Muscle of leg (tissue), 11 donors: ENCODE results near the gene DENND4B. TPM values are rescaled to one million over a fixed set of nuclear protein-coding genes. Genes with fewer than 3 reads are reported as not detected.

Source experiments
- DNase-seq: peaks from one replicate; pipeline ENCODE4 v3.0.0; 2013
- H3K27ac ChIP-seq: one replicate; pipeline ENCODE4 v1.5.1; 2013; ENCODE audit warnings: mild to moderate bottlenecking, low read length, control low read depth
- H3K27me3 ChIP-seq: one replicate; pipeline ENCODE4 v1.6.1; 2013; ENCODE audit warnings: low read length; ENCODE audit not compliant: control insufficient read depth, insufficient read depth
- H3K36me3 ChIP-seq: one replicate; pipeline ENCODE4 v1.6.1; 2013; ENCODE audit warnings: low read length; ENCODE audit not compliant: control insufficient read depth, insufficient read depth
- H3K4me1 ChIP-seq: one replicate; pipeline ENCODE4 v1.6.1; 2013; ENCODE audit warnings: low read length; ENCODE audit not compliant: control insufficient read depth, insufficient read depth
- H3K4me3 ChIP-seq: one replicate; pipeline ENCODE4 v1.5.1; 2013; ENCODE audit warnings: low read length, control low read depth
- H3K9me3 ChIP-seq: replicated peaks from 2 replicates; pipeline ENCODE4 v1.6.1; 2013; ENCODE audit warnings: low read depth, low read length; ENCODE audit not compliant: control insufficient read depth
- WGBS: methylation state at CpG from one replicate; pipeline ENCODE4 v1.1.5; 2013; ENCODE audit warnings: missing lambda C conversion rate; ENCODE audit not compliant: insufficient coverage; 5-methylcytosine and 5-hydroxymethylcytosine counted together
- polyA plus RNA-seq, 8 donors: library from polyadenylated mRNA; unstranded; fragments of 120-200 nt; gene quantifications; one replicate each; pipeline versions ENCODE4 v1.2.1 to v1.2.3, GENCODE V29; 2013; ENCODE audit warnings: inconsistent platforms in 1 of 8, low replicate concordance in 1 of 8; ENCODE audit not compliant: insufficient read length in 8 of 8, insufficient read depth in 1 of 8
- total RNA-seq: library from RNA; stranded (reverse); fragments of 120-200 nt; gene quantifications from one replicate; pipeline ENCODE4 v1.2.4, GENCODE V29; 2013

DENND4B gene
- total and polyA plus RNA-seq, 9 donors = 11.8 to 35.7 (median 28.1) TPM

- Histone ChIP-seq H3K27me3 (no peaks in the 10 kb centered on the region), H3K27ac (peak overlapping the region; percentile 93), H3K4me3 (no peak overlapping the region), H3K36me3 (peaks cover 27% of the 10 kb centered on the region), H3K9me3 (no peaks in the 10 kb centered on the region), H3K4me1 (peaks cover 46% of the 10 kb centered on the region)
- WGBS = 73% methylated on average over 2 of the region's 3 CpGs
- DNase-seq = peak; percentile 39
These were observed 12.9 kb upstream of the DENND4B start for GRCh38 chr1:153959454-153959853.

- Histone ChIP-seq H3K36me3 (peaks cover 32% of the 10 kb centered on the region), H3K27ac (peak overlapping the region; percentile 93), H3K27me3 (no peaks in the 10 kb centered on the region), H3K4me1 (peaks cover 42% of the 10 kb centered on the region), H3K9me3 (no peaks in the 10 kb centered on the region), H3K4me3 (peak overlapping the region; percentile 31)
- DNase-seq = no peak
- WGBS = 20% methylated on average over 1 of the region's 4 CpGs
These were observed 12.4 kb upstream of the DENND4B start for GRCh38 chr1:153958961-153959260.

- Histone ChIP-seq H3K27me3 (no peaks in the 10 kb centered on the region), H3K4me1 (peaks cover 41% of the 10 kb centered on the region), H3K36me3 (peaks cover 37% of the 10 kb centered on the region), H3K4me3 (peak within 1 kb of the TSS; percentile 92), H3K27ac (peak within 1 kb of the TSS; percentile 93), H3K9me3 (no peaks in the 10 kb centered on the region)
- peak; percentile 100 for DNase-seq
- under 1% methylated on average over 61 of the region's 75 CpGs for WGBS
These were observed 11.8 kb upstream of the DENND4B start, which contains the start of gene CRTC2 for GRCh38 chr1:153958111-153958960. TSS of gene CRTC2 (minus strand) at chr1:153958612. CDS start at chr1:153958497, 115 bp downstream.

- no peaks in the 10 kb centered on the region for H3K27me3 ChIP-seq
- 0% methylated on average over 9 of the region's 13 CpGs for WGBS
- H3K4me1 ChIP-seq = peaks cover 38% of the 10 kb centered on the region
- peaks cover 41% of the 10 kb centered on the region for H3K36me3 ChIP-seq
- no peaks in the 10 kb centered on the region for H3K9me3 ChIP-seq
- DNase-seq = no peak
- H3K27ac ChIP-seq = peak overlapping the region; percentile 86
- peak overlapping the region; percentile 92 for H3K4me3 ChIP-seq
These were observed 11.2 kb upstream of the DENND4B start for GRCh38 chr1:153957744-153958110.

- Histone ChIP-seq H3K9me3 (no peaks in the 10 kb centered on the region), H3K4me1 (peaks cover 33% of the 10 kb centered on the region), H3K36me3 (peaks cover 46% of the 10 kb centered on the region), H3K27ac (no peak overlapping the region), H3K27me3 (no peaks in the 10 kb centered on the region), H3K4me3 (peak overlapping the region; percentile 92)
- DNase-seq = no peak
- WGBS = no CpG with 5 or more reads among the region's 6 CpGs
These were observed 10.6 kb upstream of the DENND4B start for GRCh38 chr1:153956997-153957715.

GRCh38 chr1:153954826-153955225, 8.3 kb upstream of the DENND4B start:
- DNase-seq = no peak
- Histone ChIP-seq H3K9me3 (no peaks in the 10 kb centered on the region), H3K4me1 (peaks cover 23% of the 10 kb centered on the region), H3K27ac (no peak overlapping the region), H3K4me3 (no peak overlapping the region), H3K27me3 (no peaks in the 10 kb centered on the region), H3K36me3 (peaks cover 52% of the 10 kb centered on the region)
- WGBS = 92% methylated on average over 7 of the region's 10 CpGs

GRCh38 chr1:153953859-153954365, 7.4 kb upstream of the DENND4B start:
- Histone ChIP-seq H3K27me3 (no peaks in the 10 kb centered on the region), H3K9me3 (no peaks in the 10 kb centered on the region), H3K4me3 (no peak overlapping the region), H3K36me3 (peaks cover 53% of the 10 kb centered on the region), H3K27ac (no peak overlapping the region), H3K4me1 (peaks cover 16% of the 10 kb centered on the region)
- WGBS = 90% methylated on average over 2 of the region's 4 CpGs
- no peak for DNase-seq

- H3K4me3 ChIP-seq = no peak overlapping the region
- no peaks in the 10 kb centered on the region for H3K27me3 ChIP-seq
- H3K9me3 ChIP-seq = no peaks in the 10 kb centered on the region
- WGBS = 80% methylated on average over 1 of the region's 2 CpGs
- H3K27ac ChIP-seq = no peak overlapping the region
- no peak for DNase-seq
- H3K36me3 ChIP-seq = peaks cover 67% of the 10 kb centered on the region
- H3K4me1 ChIP-seq = peaks cover 6% of the 10 kb centered on the region
These were observed 5.3 kb upstream of the DENND4B start for GRCh38 chr1:153951801-153952200.

GRCh38 chr1:153951183-153951582, 4.7 kb upstream of the DENND4B start:
- WGBS = 95% methylated on average over 11 of the region's 11 CpGs
- Histone ChIP-seq H3K27ac (no peak overlapping the region), H3K4me3 (no peak overlapping the region), H3K27me3 (no peaks in the 10 kb centered on the region), H3K4me1 (peaks cover 4% of the 10 kb centered on the region), H3K9me3 (no peaks in the 10 kb centered on the region), H3K36me3 (peaks cover 67% of the 10 kb centered on the region)
- DNase-seq = no peak
